CD14-positive monocyte (primary cell): ENCODE results near the gene TENT4A. TPM values are rescaled to one million over a fixed set of nuclear protein-coding genes. Genes with fewer than 3 reads are reported as not detected.

ENCODE experiments used
- DNase-seq, 3 donors: peaks; one replicate each; pipeline ENCODE4 v3.0.0-alpha.2; 2011 to 2022
- H2AFZ ChIP-seq: 2 replicates; pipeline ENCODE4 v1.6.0; 2012; ENCODE audit warnings: mild to moderate bottlenecking, low read depth, low read length, inconsistent platforms; ENCODE audit not compliant: insufficient read depth, poor library complexity, severe bottlenecking
- H3K27ac ChIP-seq, 2 donors: 1 replicate in 1 of 2; 2 replicates in 1 of 2; pipeline ENCODE4 v1.5.1; 2012 to 2013; ENCODE audit warnings: low read length in 2 of 2, control low read depth in 1 of 2, inconsistent platforms in 1 of 2, low read depth in 1 of 2, mild to moderate bottlenecking in 1 of 2
- H3K27me3 ChIP-seq, 2 donors: one replicate each; pipeline versions ENCODE4 v1.6.0 to v1.6.1; 2011 to 2013; ENCODE audit warnings: low read length in 2 of 2; ENCODE audit not compliant: control insufficient read depth in 2 of 2, insufficient read depth in 2 of 2
- H3K36me3 ChIP-seq, 2 donors: replicated peaks in 1 of 2; 1 replicate in 1 of 2; 2 replicates in 1 of 2; pipeline versions ENCODE4 v1.5.1 to v1.6.1; 2012 to 2013; ENCODE audit warnings: low read length in 2 of 2, control low read depth in 1 of 2, inconsistent platforms in 1 of 2, mild to moderate bottlenecking in 1 of 2; ENCODE audit not compliant: insufficient read depth in 2 of 2, control insufficient read depth in 1 of 2
- H3K4me1 ChIP-seq, 2 donors: 1 replicate in 1 of 2; 2 replicates in 1 of 2; pipeline versions ENCODE4 v1.5.1 to v1.6.1; 2012 to 2013; ENCODE audit warnings: low read length in 2 of 2, control low read depth in 1 of 2, inconsistent platforms in 1 of 2, mild to moderate bottlenecking in 1 of 2, moderate library complexity in 1 of 2; ENCODE audit not compliant: insufficient read depth in 2 of 2, control insufficient read depth in 1 of 2
- H3K4me2 ChIP-seq: replicated peaks from 2 replicates; pipeline ENCODE3; 2012; ENCODE audit warnings: low read length, moderate library complexity, mild to moderate bottlenecking; ENCODE audit not compliant: poor library complexity, severe bottlenecking; ENCODE audit errors: extremely low read depth
- H3K4me3 ChIP-seq, 3 experiments: fragments of 200-600 bp in 1 of 3; sonication (generic) in 1 of 3; replicated peaks in 1 of 3; 1 replicate in 2 of 3; 2 replicates in 1 of 3; pipeline ENCODE4 v1.5.1; 2011 to 2013; ENCODE audit warnings: low read length in 3 of 3, mild to moderate bottlenecking in 3 of 3, control low read depth in 2 of 3, low read depth in 2 of 3, inconsistent platforms in 1 of 3, moderate library complexity in 1 of 3
- H3K79me2 ChIP-seq: 2 replicates; pipeline ENCODE4 v1.6.0; 2012; ENCODE audit warnings: mild to moderate bottlenecking, control low read depth, inconsistent platforms, low read length, moderate library complexity; ENCODE audit not compliant: insufficient read depth
- H3K9ac ChIP-seq: 2 replicates; pipeline ENCODE4 v1.6.0; 2017; ENCODE audit warnings: low read length, mild to moderate bottlenecking; ENCODE audit not compliant: insufficient read depth, poor library complexity, severe bottlenecking
- H3K9me3 ChIP-seq, 2 donors: replicated peaks in 1 of 2; 1 replicate in 1 of 2; 2 replicates in 1 of 2; pipeline versions ENCODE4 v1.5.1 to v1.6.1; 2012 to 2013; ENCODE audit warnings: low read length in 2 of 2, control low read depth in 1 of 2; ENCODE audit not compliant: control insufficient read depth in 1 of 2, insufficient read depth in 1 of 2
- H4K20me1 ChIP-seq: 2 replicates; pipeline ENCODE4 v1.6.0; 2012; ENCODE audit warnings: mild to moderate bottlenecking, low read length, control low read depth, moderate library complexity; ENCODE audit not compliant: insufficient read depth
- H3K27ac Mint-ChIP-seq, 7 donors: one replicate each; pipeline ENCODE4 v1.8.0; 2020; ENCODE audit warnings: mild to moderate bottlenecking in 7 of 7, mixed read lengths in 7 of 7, moderate library complexity in 6 of 7, inconsistent platforms in 2 of 7
- H3K27me3 Mint-ChIP-seq, 3 donors: one replicate each; pipeline ENCODE4 v1.8.0; 2021 to 2022; ENCODE audit warnings: low read depth in 3 of 3, mild to moderate bottlenecking in 3 of 3, mixed read lengths in 3 of 3, moderate library complexity in 3 of 3, inconsistent platforms in 1 of 3
- H3K36me3 Mint-ChIP-seq, 2 donors: one replicate each; pipeline ENCODE4 v1.8.0; 2020; ENCODE audit warnings: mixed read lengths in 2 of 2, inconsistent platforms in 1 of 2, mild to moderate bottlenecking in 1 of 2
- H3K4me1 Mint-ChIP-seq: one replicate; pipeline ENCODE4 v1.8.0; 2020; ENCODE audit warnings: mild to moderate bottlenecking, mixed read lengths
- H3K4me3 Mint-ChIP-seq, 2 donors: one replicate each; pipeline ENCODE4 v1.8.0; 2020; ENCODE audit warnings: mild to moderate bottlenecking in 2 of 2, mixed read lengths in 2 of 2, moderate library complexity in 1 of 2
- H3K9me3 Mint-ChIP-seq, 7 donors: one replicate each; pipeline ENCODE4 v1.8.0; 2020 to 2022; ENCODE audit warnings: mixed read lengths in 7 of 7, mild to moderate bottlenecking in 6 of 7, moderate library complexity in 6 of 7, inconsistent platforms in 2 of 7
- WGBS: methylation state at CpG from one replicate; pipeline ENCODE4 v1.1.5; 2013; ENCODE audit warnings: missing lambda C conversion rate; ENCODE audit not compliant: insufficient coverage; 5-methylcytosine and 5-hydroxymethylcytosine counted together
- intact Hi-C, 2 donors: fragments of 100-400 bp; cut with micrococcal nuclease; formaldehyde crosslinking; loops; one replicate each; pipeline versions ENCODE4 v1.15.0 to v1.15.1; 2023
- polyA plus RNA-seq, 3 donors: library from polyadenylated mRNA; depleted of rRNA in 1 of 3; unstranded in 2 of 3; stranded (reverse) in 1 of 3; fragments of 300-500 nt in 2 of 3; fragments of >200 nt in 1 of 3; fragmentation: Illumina TruSeq in 2 of 3; gene quantifications; 1 replicate in 2 of 3; 2 replicates in 1 of 3; pipeline ENCODE4 v1.2.3, GENCODE V29; 2012 to 2021
- TF ChIP-seq, protein P1 (sequence below): fragments of 200-600 bp; IDR thresholded peaks from one replicate; pipeline ENCODE4 v1.8.0; 2022; ENCODE audit warnings: antibody characterized with exemption, mild to moderate bottlenecking

TENT4A gene
- polyA plus RNA-seq, 3 donors: 0.17 to 15.6 (median 0.44) TPM

- WGBS: no CpG with 5 or more reads among the region's 8 CpGs
- H3K27me3 ChIP-seq: peaks cover 15 to 20% of the 10 kb centered on the region in 2 donors
- no peaks in the 10 kb centered on the region for H3K4me1 ChIP-seq
- H3K79me2 ChIP-seq: no peaks in the 10 kb centered on the region
- intact Hi-C loops: no loop called here
- no peak overlapping the region for H3K27ac Mint-ChIP-seq
- no peak overlapping the region for H3K4me3 Mint-ChIP-seq
- peaks cover 4% of the 10 kb centered on the region for H3K4me1 Mint-ChIP-seq
- no peak overlapping the region for H3K9ac ChIP-seq
- no peak overlapping the region for H3K4me3 ChIP-seq
- no peaks in the 10 kb centered on the region for H3K36me3 ChIP-seq
- DNase-seq: no peak
- H2AFZ ChIP-seq: no peak overlapping the region
- TF ChIP-seq, protein P1, sequence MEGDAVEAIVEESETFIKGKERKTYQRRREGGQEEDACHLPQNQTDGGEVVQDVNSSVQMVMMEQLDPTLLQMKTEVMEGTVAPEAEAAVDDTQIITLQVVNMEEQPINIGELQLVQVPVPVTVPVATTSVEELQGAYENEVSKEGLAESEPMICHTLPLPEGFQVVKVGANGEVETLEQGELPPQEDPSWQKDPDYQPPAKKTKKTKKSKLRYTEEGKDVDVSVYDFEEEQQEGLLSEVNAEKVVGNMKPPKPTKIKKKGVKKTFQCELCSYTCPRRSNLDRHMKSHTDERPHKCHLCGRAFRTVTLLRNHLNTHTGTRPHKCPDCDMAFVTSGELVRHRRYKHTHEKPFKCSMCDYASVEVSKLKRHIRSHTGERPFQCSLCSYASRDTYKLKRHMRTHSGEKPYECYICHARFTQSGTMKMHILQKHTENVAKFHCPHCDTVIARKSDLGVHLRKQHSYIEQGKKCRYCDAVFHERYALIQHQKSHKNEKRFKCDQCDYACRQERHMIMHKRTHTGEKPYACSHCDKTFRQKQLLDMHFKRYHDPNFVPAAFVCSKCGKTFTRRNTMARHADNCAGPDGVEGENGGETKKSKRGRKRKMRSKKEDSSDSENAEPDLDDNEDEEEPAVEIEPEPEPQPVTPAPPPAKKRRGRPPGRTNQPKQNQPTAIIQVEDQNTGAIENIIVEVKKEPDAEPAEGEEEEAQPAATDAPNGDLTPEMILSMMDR: no peak
- no peaks in the 10 kb centered on the region for H4K20me1 ChIP-seq
- no peak overlapping the region for H3K4me2 ChIP-seq
- peaks cover 35 to 37% (median 35%) of the 10 kb centered on the region in 3 donors for H3K27me3 Mint-ChIP-seq
- no peaks in the 10 kb centered on the region for H3K9me3 ChIP-seq
- no peak overlapping the region for H3K27ac ChIP-seq
- H3K36me3 Mint-ChIP-seq: no peaks in the 10 kb centered on the region
- H3K9me3 Mint-ChIP-seq: peaks cover 0 to 7% (median 2%) of the 10 kb centered on the region in 7 donors
Measured at GRCh38 chr5:6683241-6683640, 30.0 kb upstream of the TENT4A start.

- Histone ChIP-seq H3K36me3 (no peaks in the 10 kb centered on the region), H3K79me2 (no peaks in the 10 kb centered on the region), H3K9me3 (no peaks in the 10 kb centered on the region), H3K9ac (no peak overlapping the region), H3K4me1 (no peaks in the 10 kb centered on the region), H3K4me3 (no peak overlapping the region), H3K27me3 (peaks cover 15 to 23% of the 10 kb centered on the region in 2 donors), H3K4me2 (no peak overlapping the region), H3K27ac (no peak overlapping the region), H4K20me1 (no peaks in the 10 kb centered on the region), H2AFZ (no peak overlapping the region)
- H3K27ac Mint-ChIP-seq: no peak overlapping the region
- intact Hi-C loops: no loop called here
- peaks cover 0 to 7% (median 2%) of the 10 kb centered on the region in 7 donors for H3K9me3 Mint-ChIP-seq
- H3K27me3 Mint-ChIP-seq: peaks cover 34 to 38% (median 37%) of the 10 kb centered on the region in 3 donors
- H3K36me3 Mint-ChIP-seq: no peaks in the 10 kb centered on the region
- no peak overlapping the region for H3K4me3 Mint-ChIP-seq
- TF ChIP-seq, protein P1: no peak
- H3K4me1 Mint-ChIP-seq: peaks cover 4% of the 10 kb centered on the region
- DNase-seq: no peak
- WGBS: 100% methylated on average over 2 of the region's 4 CpGs
Measured at GRCh38 chr5:6684075-6684474, 29.2 kb upstream of the TENT4A start.
